Measurements from ENCODE around the gene FGF10.

The FGF10 gene

DNA sequence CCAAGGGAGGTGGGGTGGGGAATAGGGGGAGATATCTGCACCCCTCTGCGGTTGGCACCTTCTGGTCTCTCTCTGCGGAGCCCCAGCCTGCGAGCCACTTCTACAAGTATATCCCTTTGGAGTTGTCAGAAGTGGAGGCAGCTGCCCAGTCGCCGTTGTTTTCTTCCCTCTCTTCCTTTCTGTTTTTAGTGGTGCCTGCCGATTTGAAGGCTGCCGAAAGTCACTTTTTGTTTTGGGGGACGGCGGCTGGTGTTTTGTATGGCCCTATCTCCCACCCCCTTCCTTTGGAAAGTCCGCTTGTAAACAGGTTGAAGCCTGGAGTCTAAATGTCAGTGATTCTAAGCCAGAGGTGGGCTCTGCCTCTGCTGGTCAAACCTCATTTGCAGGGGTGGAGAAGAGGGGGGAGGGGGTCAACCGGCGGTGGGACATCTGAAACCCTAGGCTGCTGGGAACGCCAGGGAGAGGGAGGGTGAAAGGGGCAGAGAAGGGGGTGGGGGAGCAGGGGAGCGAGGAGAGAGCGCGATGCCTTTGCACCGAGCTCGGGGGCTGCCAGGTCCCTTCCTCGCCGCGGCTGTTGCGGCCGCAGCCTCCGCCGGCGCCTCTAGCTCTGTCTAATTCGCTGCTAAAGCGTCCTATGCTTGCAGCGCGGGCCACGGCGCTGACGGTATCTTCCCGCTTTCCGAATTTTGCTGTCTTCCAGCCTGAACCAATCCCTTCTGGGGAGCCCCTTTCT, at the start of gene FGF10:
Gene FGF10 (minus strand): TSS at position 331 of the 733 bp plus-strand sequence. CDS start 738 bp downstream, outside the sequence.
- DNase-seq, result no peak

DNA sequence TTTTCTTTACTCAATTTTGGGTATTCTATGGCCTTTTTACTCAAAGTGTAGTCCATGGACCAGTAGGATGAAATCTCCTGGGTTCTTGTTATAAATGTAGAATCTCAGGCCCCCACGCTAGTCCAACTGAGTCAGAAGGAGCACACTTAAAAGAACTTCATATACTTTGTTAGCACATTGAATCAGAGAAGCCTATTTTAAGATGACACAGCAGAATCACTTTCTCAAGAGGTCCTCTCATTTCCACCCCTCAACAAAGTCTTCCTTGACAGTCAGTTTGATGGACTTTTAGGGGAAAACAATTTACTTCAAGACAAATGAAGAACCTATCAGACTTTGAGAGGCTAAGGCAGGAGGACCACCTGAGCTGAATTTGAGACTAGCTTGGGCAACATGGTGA, 37.7 kb upstream of the FGF10 start:
- DNase-seq, result no peak

DNA sequence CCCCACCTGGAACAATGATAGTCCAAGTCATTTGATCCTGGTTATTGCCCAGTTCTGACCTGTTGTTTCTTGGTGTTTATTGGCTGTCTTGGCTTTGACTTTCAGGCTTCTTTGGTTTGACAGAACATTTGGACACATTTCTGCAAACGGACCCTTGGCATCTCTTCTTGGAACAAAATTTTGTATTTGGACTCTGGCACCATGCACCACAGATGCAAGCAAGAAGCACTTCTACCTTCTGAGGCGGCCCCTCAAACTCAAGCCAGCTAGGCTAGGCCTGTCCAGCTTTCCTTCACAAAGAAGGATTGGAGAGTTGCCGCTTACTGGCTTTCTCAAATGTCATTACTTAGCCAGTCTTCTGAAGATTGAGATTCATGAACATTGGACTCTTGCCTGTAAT, 23.1 kb upstream of the FGF10 start:
- DNase-seq, result no peak

GRCh38 chr5:44402084-44402483, 12.9 kb upstream of the FGF10 start:
- DNase-seq, result no peak

DNA sequence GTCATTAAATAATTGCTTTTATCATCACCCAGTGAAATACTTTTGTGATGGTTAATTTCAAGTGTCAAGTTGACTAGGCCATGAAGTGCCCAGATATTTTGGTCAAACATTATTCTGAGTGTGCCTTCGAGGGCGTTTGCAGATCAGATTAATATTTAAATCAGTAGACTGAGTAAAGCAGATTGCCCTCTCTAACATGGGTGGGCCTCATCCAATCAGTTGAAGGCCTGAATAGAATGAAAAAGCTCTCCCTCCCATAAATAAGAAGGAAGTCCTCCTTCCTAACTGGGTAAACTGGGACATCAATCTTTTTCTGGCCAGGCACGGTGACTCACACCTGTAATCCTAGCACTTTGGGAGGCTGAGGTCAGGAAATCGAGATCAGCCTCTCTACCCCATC, 12.4 kb upstream of the FGF10 start:
- no peak for DNase-seq

- no peak for DNase-seq
Observed at GRCh38 chr5:44398382-44398781, 9.2 kb upstream of the FGF10 start.

- no peak for DNase-seq
Observed at GRCh38 chr5:44396312-44396711, 7.1 kb upstream of the FGF10 start.

DNA sequence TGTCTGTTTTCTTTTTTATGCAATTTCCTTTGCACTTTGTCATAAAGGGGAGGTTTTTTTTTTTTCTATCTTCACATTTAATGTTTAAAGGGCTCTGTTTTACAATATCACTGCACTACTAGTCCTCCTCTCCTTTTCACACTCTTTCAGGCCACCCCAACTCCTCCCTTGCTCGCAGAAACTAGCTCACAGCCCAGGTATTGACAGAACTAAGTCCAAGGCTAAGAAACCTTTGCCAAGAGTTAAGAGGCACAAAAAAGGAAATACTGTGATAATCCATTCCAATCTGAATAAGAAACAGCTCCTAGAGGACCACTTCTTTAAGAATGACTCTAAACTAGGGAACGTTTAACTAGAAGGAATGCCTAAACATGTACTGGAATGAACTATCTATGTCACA, 1.1 kb upstream of the FGF10 start:
- no peak for DNase-seq

GRCh38 chr5:44389823-44390143, 563 bp upstream of the FGF10 start:
- DNase-seq, result no peak

DNA sequence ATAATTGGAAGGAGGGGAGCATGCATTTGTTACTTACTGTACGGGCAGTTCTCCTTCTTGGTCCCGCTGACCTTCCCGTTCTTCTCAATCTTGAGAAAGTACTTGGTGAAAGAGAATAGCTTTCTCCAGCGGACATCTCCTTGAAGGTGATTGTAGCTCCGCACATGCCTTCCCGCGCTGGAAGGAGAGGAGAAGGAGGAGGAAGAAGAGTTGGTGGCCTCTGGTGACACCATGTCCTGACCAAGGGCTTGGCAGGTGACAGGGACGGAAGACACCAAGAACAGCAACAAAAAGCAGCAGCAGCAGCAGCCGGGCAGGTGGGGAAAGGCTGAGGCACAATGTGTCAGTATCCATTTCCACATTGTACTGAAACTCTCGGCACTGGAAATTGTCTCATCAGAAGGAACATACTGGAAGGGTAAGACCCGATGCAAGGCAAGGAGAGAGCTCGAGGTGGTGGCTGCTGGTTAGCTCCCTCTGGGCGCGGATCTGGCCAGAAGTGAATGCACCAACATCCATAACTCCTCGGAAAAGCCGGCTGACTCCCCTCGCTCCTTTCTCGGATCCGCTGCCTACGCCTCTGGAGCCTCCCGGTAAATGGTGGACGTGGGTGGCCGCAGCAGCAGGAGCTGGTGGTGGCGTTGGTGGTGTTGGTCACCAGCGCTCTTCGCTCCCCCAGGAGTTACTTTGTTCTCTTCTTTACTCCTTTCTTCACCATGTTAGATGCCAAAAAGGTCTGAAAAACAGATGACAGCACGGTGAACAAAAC, 715 bp downstream of the FGF10 start:
- no peak for DNase-seq

GRCh38 chr5:44387921-44388320, 1.3 kb downstream of the FGF10 start:
- no peak for DNase-seq

DNA sequence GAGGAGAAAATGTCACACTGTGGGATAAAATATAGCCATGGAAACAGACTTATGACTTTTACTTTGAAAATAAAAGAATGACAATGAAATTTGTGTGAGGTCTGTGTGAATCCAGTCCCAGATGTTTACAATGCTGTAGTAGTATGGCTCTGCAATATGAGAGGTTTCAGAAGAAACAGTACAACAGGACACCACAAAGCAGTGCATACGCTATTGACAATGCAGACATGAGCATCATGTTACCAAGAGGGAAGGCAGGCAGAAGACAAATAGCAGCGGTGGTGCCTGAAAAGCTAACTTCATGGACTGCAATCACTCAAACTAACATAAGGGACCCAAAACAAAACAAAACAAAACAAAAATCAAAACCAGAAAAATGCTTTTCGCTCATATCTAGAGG, 1.8 kb downstream of the FGF10 start:
- no peak for DNase-seq

- no peak for DNase-seq
Observed at GRCh38 chr5:44385291-44385900, 3.8 kb downstream of the FGF10 start.

GRCh38 chr5:44384816-44385215, 4.4 kb downstream of the FGF10 start:
- no peak for DNase-seq

GRCh38 chr5:44382894-44383293, 6.3 kb downstream of the FGF10 start:
- no peak for DNase-seq

- no peak for DNase-seq
Observed at GRCh38 chr5:44377057-44377456, 12.2 kb downstream of the FGF10 start.

- no peak for DNase-seq
Observed at GRCh38 chr5:44372028-44372427, 17.2 kb downstream of the FGF10 start.

DNA sequence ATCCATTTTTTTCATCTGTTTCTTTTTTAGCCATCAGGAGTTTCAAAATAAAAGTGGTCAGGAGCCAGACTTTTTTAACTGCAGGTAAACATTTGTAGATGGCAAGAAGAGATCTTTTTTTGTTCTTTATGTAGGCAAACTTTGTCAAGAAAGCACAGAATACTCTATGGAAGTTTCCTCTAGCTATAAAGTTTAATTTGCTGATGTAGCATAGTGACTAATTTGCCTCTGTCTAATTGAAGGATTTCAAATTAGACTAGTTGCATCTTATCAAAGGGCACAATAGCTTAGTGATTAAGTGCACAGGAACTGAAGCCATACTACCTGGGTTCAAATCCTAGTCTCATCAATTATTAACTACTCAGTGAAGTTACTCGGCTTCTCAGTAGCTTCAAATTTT, 22.0 kb downstream of the FGF10 start:
- no peak for DNase-seq

DNA sequence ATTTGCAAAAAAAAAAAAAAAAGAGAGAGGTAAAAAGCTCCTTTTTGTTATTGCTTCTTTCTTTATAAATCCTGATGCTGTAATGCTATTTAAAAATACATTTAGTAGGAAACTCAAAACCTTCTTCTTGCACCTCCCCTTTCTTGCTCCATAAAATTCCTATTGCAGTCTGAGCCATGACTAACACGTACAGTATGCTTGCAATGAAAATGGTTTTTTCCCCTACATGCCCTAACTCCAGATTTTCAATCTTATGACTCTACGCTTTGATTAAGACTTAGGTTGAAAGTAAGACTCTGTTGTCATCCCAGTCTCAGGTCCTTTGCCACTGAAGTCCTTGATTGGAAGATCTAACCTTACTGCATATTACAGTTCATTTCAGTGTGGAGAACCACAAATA, 23.9 kb downstream of the FGF10 start:
- no peak for DNase-seq

DNA sequence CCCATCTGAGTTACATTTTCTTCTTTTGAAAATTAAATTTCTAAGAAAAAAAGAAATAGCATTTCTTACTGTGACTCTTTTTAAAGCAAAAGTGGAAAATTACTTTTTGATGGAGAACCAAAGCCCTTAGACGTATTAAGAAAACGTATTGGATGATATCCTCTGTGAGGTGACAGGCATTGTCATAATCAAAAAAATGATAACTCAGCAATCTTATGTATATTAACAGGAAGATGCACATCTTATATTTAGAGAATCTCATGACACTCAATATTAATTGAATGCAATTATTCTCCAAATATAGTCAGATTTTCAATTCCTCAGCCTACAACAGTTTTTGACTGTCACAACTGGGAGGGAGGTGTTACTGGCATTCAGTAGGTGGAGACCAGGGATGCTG, 25.1 kb downstream of the FGF10 start:
- no peak for DNase-seq

- DNase-seq, result no peak
Observed at GRCh38 chr5:44361342-44362001, 27.7 kb downstream of the FGF10 start.

GRCh38 chr5:44360919-44361318, 28.3 kb downstream of the FGF10 start:
- DNase-seq, result no peak

DNA sequence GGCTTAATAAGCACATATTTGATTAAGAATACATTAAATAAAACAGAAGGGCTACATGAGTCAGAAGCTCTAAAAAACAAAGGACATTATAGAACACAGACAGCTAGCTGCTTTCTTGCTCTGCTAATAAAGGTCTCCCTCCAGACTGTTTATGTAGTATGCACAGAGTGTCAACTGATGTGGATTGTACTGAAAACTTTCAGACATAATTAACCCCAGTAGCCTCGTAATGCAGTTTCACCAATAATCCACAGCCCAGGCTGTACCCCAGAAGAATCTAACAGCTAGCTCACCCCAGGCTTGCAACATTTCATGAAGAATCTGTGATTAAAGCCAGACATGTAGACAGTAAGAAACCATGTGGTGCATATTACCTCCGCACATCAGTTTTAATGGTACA, 30.8 kb downstream of the FGF10 start:
- DNase-seq, result no peak

DNA sequence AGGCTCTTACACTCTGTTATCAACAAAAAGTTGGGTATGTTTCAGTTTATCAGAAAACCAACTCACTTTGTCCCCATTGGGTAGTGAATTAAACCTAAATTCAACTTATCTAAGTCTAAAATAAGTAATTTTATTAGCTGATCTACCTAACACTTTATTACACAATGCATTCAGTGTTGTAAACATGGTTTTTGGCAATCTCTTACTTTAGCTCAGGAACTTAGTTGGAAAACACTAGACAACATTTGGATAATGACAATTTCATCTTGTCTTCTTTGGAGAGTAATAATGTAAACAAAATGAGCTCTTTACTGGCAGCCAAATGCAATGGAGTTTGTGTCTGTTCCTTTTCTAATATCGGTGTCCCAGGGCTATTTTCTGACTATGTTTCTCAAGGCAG, 33.0 kb downstream of the FGF10 start:
- DNase-seq, result no peak
